ENCODE measurements around the gene CHD2.
"Not testable (repeated sequence)": the region's sequence is repeated elsewhere in the genome, so short reads cannot be mapped to it uniquely, and the experiment has no call there.

CHD2 gene

DNA sequence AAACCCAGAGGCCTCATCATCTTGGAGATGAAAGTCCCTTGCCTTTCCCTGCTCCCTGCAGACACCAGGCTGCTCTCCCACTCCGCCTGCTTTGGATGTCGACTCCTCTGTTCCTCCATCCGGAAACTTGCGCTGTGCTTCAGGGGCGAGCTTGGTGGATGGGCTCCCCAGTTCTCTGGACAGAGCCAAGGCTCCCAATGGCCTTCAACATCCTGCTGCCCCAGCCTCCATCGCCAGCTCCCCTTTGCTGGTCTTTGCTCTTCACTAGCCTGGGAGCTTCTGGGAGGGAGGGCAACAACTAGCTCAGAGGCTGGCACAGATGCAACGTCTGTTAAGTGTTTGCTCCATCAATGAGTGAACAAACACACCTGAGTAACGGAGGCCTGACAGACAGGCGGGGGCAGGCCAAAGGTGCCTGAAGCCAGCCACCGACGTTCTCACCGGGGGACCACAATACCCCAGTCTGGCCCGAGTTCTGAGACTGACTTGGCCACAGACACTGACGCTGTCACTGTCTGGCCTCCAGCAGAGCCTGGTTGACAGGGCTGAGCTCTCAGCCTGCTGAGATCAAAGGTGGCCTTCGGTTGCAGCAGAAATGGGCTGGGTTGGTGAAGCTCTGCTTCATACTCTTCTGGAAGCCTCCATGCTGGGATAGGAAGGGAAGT, 149.9 kb downstream of the CHD2 start:
- DNase-seq (ENCODE audit: low read depth) = no peak

- DNase-seq (ENCODE audit: low read depth) = no peak
These were observed 150.5 kb downstream of the CHD2 start for GRCh38 chr15:93050648-93051047.

- DNase-seq (ENCODE audit: low read depth) = no peak
These were observed 151.3 kb downstream of the CHD2 start for GRCh38 chr15:93051236-93052089.

GRCh38 chr15:93052090-93052879, 152.2 kb downstream of the CHD2 start:
- DNase-seq (ENCODE audit: low read depth) = no peak

GRCh38 chr15:93055211-93055610, 155.1 kb downstream of the CHD2 start:
- no peak for DNase-seq (ENCODE audit: low read depth)

DNA sequence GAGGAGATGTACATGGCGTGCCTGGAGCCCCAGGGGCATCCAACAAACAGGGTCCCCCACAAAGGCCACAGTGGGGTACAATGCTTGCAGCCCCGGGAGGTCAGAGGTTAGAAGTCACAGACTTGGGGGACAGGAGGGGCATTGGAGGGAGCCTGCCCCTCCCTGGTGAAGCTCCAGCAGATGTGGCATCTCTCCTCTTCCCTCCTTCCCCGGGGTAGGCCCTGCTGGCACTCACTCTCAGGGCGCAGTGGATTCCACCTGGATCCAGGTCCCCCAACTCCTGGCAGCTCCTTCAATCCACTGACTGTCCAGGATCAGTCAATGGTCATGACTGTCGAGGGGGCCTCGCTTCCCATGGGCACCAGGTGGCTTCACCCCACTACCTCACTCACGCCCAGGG, 156.7 kb downstream of the CHD2 start:
- no peak for DNase-seq (ENCODE audit: low read depth)

- DNase-seq (ENCODE audit: low read depth) = no peak
These were observed 157.5 kb downstream of the CHD2 start for GRCh38 chr15:93057618-93058017.

DNA sequence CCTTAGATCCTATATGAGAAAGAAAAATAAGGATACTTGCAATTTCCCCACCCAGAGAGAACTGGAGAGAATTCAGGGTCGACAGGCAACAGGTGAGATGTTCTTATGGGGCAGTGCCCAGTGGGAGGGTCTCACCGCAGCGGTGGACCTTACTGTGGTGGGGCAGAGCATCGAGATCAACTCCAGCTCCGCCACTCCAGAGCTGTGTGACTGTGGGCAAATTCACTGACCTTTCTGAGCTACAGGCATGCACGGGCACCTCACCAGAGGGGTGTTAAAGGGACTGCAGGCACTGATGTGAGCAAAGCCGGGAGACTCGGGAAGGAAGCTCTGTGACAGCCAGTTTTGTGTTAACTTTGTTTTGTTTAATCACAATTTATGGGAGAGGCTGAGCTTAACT, 158.0 kb downstream of the CHD2 start:
- no peak for DNase-seq (ENCODE audit: low read depth)

GRCh38 chr15:93058904-93059427, 158.8 kb downstream of the CHD2 start:
- no peak for DNase-seq (ENCODE audit: low read depth)

- DNase-seq (ENCODE audit: low read depth) = no peak
These were observed 159.3 kb downstream of the CHD2 start for GRCh38 chr15:93059442-93059841.

- DNase-seq (ENCODE audit: low read depth) = no peak
These were observed 160.5 kb downstream of the CHD2 start for GRCh38 chr15:93060336-93061248.

DNA sequence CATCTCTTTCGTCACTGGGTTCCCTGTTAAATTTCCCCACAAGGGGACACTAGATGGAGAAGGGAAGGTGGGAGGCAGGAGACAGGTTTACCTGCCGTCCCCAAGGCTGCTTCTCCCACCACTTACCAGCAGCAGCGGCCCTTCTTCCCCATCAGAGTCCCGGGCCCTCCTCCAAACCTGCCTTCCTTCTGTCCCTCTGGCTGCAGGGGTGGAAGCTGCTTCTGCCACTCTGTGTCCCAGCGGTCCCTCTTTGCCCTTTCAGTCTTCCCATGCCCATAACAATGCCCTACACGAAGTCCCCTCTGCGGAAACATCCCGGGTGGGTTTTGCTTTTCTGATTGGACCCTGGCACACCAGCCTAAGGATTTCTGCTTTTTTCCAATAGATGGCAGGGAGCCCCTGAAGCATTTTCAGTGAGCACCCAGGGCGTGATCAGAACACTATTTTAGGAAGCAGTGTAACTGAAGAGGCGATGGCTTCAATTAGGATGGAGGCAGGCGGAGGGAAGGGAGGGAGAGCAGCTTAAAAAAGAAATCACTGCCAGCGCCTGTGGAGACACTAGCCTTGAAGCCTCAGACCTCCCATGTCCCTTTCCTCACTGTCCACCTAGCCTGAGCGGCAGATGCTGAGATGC, 162.6 kb downstream of the CHD2 start:
- not testable (repeated sequence) for DNase-seq (ENCODE audit: low read depth)

DNA sequence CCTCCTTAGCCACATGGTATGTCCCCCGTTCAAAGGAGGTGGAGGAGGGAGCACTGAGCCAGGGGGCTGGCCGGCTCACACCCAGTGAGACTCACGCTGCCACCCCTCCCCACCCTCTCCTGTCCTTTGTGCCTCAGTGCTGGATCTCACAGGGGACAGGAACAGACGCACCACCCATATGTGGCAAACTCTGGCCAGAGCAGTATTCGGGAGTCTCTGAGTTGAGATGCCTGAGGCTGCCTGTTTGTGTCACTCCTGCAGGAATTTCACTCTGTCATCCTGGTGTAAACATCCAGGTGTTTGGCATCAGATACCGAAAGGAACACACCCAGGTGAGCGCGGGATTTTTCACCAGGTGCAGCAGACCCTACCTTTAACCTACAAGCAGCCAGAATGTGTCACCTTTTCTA, 163.1 kb downstream of the CHD2 start:
- no peak for DNase-seq (ENCODE audit: low read depth)

GRCh38 chr15:93063796-93064690, 163.9 kb downstream of the CHD2 start:
- no peak for DNase-seq (ENCODE audit: low read depth)

- DNase-seq (ENCODE audit: low read depth) = no peak
These were observed 165.5 kb downstream of the CHD2 start for GRCh38 chr15:93065641-93066045.

- DNase-seq (ENCODE audit: low read depth) = no peak
These were observed 166.1 kb downstream of the CHD2 start for GRCh38 chr15:93066224-93066681.

GRCh38 chr15:93066834-93067648, 166.9 kb downstream of the CHD2 start:
- no peak for DNase-seq (ENCODE audit: low read depth)

- DNase-seq (ENCODE audit: low read depth) = no peak
These were observed 167.5 kb downstream of the CHD2 start for GRCh38 chr15:93067649-93068085.
